ENCODE data around the gene MXRA8. TPM values are rescaled to one million over a fixed set of nuclear protein-coding genes. Genes with fewer than 3 reads are reported as not detected.

The MXRA8 gene
- total and polyA plus RNA-seq, 9 of the 15 experiments (the other 6 are each of a cell fraction or from before 2014, with no cell fraction given) = 0.66 to 11.3 (median 6.3) TPM

- TF ChIP-seq ZNF644 (tag; IDR thresholded peaks at IDR 0.05; ENCODE audit: low read depth) = no peak
- TF ChIP-seq ARID1B (IDR thresholded peaks at IDR 0.05) = no peak
- 0 out of 2 replicates have a peak, but pooled peaks have one; percentile 25 for TF ChIP-seq EHMT2 (IDR thresholded peaks at IDR 0.05)
Observed at GRCh38 chr1:1367315-1367714, 9.0 kb upstream of the MXRA8 start (continued).

GRCh38 chr1:1366699-1367066 is 8.3 kb upstream of the MXRA8 start:
- intact Hi-C loops (cut with micrococcal nuclease) = no loop called here
- H3K79me2 ChIP-seq (ENCODE audit: control insufficient read depth, insufficient read depth, low read length) = peaks cover 2% of the 10 kb centered on the region; the same call in 1 of the 3 replicates
- FAIRE-seq (no peak), ATAC-seq (no peak), DNase-seq (ENCODE audit: extremely low read depth in 1 of 4, low spot score in 3 of 4) (no peak)
- no peak overlapping the region for H2AFZ ChIP-seq (ENCODE audit: low read depth, low read length)
- no TSS peak for BruUV-seq (replicated peaks)
- in situ Hi-C loops (cut with MboI) = loop anchor here (10.0 kb wide), 1 partner anchor 548 kb away; the partner anchor contains the start of genes CALML6 and TMEM52
- H3K9me1 ChIP-seq (ENCODE audit: control insufficient read depth, insufficient read depth, low read length) = peaks cover 5% of the 10 kb centered on the region
- no peak overlapping the region for H3K27ac ChIP-seq (ENCODE audit: extremely low read depth, low read depth, low read length)
- no peaks in the 10 kb centered on the region for H3K27me3 ChIP-seq (ENCODE audit: control insufficient read depth in 2 of 2, insufficient read depth in 2 of 2, low read length in 2 of 2)
- H3K4me1 ChIP-seq (replicated peaks in 1 of 2; ENCODE audit: control insufficient read depth in 2 of 2, insufficient read depth in 2 of 2, low read length in 2 of 2) = peaks cover 5 to 17% of the 10 kb centered on the region in 2 experiments
- H3K4me2 ChIP-seq (ENCODE audit: insufficient read depth, low read length) = no peak overlapping the region
- ChIA-PET POLR2A (no interaction called here), CTCF (ENCODE audit: low intra/inter-chr PET ratio) (no interaction called here)
- TF ChIP-seq TCFL5 (CRISPR knock-in tag; conservative IDR thresholded peaks at IDR 0.05) = no peak
- TF ChIP-seq ELK1 (CRISPR knock-in tag; IDR thresholded peaks at IDR 0.05) = no peak
- TF ChIP-seq NCOA1 (IDR thresholded peaks at IDR 0.05; ENCODE audit: low read depth) = peak; percentile 25; the same call in 1 of the 2 replicates
- TF ChIP-seq CREB1 (IDR thresholded peaks at IDR 0.05) = no peak
- TF ChIP-seq CREB1 (CRISPR knock-in tag; IDR thresholded peaks at IDR 0.05) = no peak
- peak in 1 of 2 experiments; percentile 31; a peak in 1 of 4 replicates for TF ChIP-seq HDAC1 (IDR thresholded peaks at IDR 0.05)
- TF ChIP-seq RFX1 (IDR thresholded peaks at IDR 0.05) = no peak
- H3K9ac ChIP-seq (ENCODE audit: insufficient read depth in 1 of 2, low read depth in 2 of 2, low read length in 2 of 2) = no peak overlapping the region
- H4K20me1 ChIP-seq (replicated peaks; ENCODE audit: control insufficient read depth, insufficient read depth, low read length) = peaks cover 3% of the 10 kb centered on the region; the same call in 1 of the 2 replicates
- H3K36me3 ChIP-seq (ENCODE audit: control insufficient read depth, insufficient read depth, low read length) = peaks cover 5% of the 10 kb centered on the region; the same call in 2 of the 3 replicates
- H3K9me3 ChIP-seq (replicated peaks; ENCODE audit: control insufficient read depth, insufficient read depth, low read depth, low read length) = peaks cover 10% of the 10 kb centered on the region
- H3K4me3 ChIP-seq = no peak overlapping the region
- 57% methylated on average over 3 of the region's 3 CpGs for WGBS (ENCODE audit: insufficient coverage, low coverage, missing lambda C conversion rate)
